GM18517 (cell line): ENCODE data around the gene HGS.
A peak's percentile ranks its signal among the peaks of the same experiment; 100 is the strongest.

Source experiments
- ATAC-seq: cut with Tn5 transposase; IDR thresholded peaks from one replicate; pipeline ENCODE4 v1.9.1; 2021; ENCODE audit warnings: mild to moderate bottlenecking, moderate library complexity; ENCODE audit not compliant: unreplicated experiment

The HGS gene

GRCh38 chr17:81683584-81684441 lies at the start of gene HGS, which contains the start of gene ARL16:
HGS (plus strand) TSS chr17:81684011; CDS start chr17:81684067, 56 bp downstream.
ARL16 (minus strand) TSS chr17:81683797; CDS start chr17:81683753, 44 bp downstream.
- ATAC-seq: peak; percentile 94

GRCh38 chr17:81635431-81635830 lies 48.4 kb upstream of the HGS start:
- ATAC-seq: no peak

GRCh38 chr17:81635973-81636504 lies 47.8 kb upstream of the HGS start:
- ATAC-seq: no peak

- ATAC-seq: peak; percentile 75
Measured at GRCh38 chr17:81636505-81637288, 47.1 kb upstream of the HGS start, which contains the start of the genes NPLOC4 and TSPAN10. NPLOC4 (minus strand) TSS chr17:81637112; CDS start chr17:81636930, 182 bp downstream. TSPAN10 (plus strand) TSS chr17:81637196; CDS start chr17:81642413, 5,217 bp downstream.

- no peak for ATAC-seq
Measured at GRCh38 chr17:81638683-81639082, 45.1 kb upstream of the HGS start.

- no peak for ATAC-seq
Measured at GRCh38 chr17:81640011-81640410, 43.8 kb upstream of the HGS start.

GRCh38 chr17:81641825-81642489 lies 41.9 kb upstream of the HGS start:
- ATAC-seq: no peak

- ATAC-seq: no peak
Measured at GRCh38 chr17:81644496-81644895, 39.3 kb upstream of the HGS start.

- ATAC-seq: no peak
Measured at GRCh38 chr17:81644976-81645952, 38.5 kb upstream of the HGS start.

- no peak for ATAC-seq
Measured at GRCh38 chr17:81646869-81647600, 36.8 kb upstream of the HGS start.

- ATAC-seq: no peak
Measured at GRCh38 chr17:81647640-81648012, 36.2 kb upstream of the HGS start.

GRCh38 chr17:81648013-81648706 lies 35.7 kb upstream of the HGS start:
- ATAC-seq: no peak

GRCh38 chr17:81648707-81649085 lies 35.1 kb upstream of the HGS start:
- ATAC-seq: no peak

GRCh38 chr17:81650951-81651350 lies 32.9 kb upstream of the HGS start:
- ATAC-seq: no peak

- ATAC-seq: no peak
Measured at GRCh38 chr17:81651692-81652091, 32.1 kb upstream of the HGS start.

- ATAC-seq: no peak
Measured at GRCh38 chr17:81652906-81653771, 30.7 kb upstream of the HGS start.

GRCh38 chr17:81655378-81656117 lies 28.3 kb upstream of the HGS start:
- no peak for ATAC-seq
